Measurements from ENCODE around the gene R3HDM2.
"Not testable (repeated sequence)": the region's sequence is repeated elsewhere in the genome, so short reads cannot be mapped to it uniquely, and the experiment has no call there.

The R3HDM2 gene

DNA sequence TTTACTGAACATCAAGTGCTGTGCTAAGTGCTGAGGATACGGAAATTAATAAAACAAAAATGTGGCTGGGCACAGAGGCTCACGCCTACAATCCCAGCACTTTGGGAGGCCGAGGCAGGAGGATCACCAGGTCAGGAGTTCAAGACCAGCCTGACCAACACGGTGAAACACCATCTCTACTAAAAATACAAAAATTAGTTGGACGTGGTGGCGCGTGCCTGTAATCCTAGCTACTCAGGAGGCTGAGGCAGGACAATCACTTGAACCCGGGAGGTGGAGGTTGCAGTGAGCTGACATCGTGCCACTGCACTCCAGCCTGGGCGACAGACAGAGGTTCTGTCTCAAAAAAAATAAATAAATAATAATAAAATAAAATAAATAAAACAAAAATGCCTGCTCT lies 3.9 kb downstream of the R3HDM2 start:
- DNase-seq (ENCODE audit: low read depth), result not testable (repeated sequence)

DNA sequence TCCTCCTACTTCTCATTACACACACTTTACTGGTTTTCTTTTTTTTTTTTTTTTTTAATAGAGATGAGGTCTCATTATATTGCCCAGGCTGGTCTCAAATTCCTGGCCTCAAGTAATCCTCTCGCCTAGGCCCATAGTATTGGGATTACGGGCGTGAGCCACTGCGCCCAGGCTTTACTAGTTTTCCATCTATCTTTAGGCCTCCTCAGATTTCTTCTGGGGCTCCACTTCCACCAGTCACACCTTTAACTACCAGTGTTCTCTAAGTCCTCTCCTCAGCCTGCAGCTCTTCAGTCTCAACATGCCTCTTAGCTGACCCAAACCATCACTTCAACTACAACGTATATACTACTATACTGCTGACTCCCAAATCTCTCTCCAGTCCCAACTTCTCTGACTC lies 10.4 kb downstream of the R3HDM2 start:
- DNase-seq (ENCODE audit: low read depth), result no peak

- no peak for DNase-seq (ENCODE audit: low read depth)
Measured at GRCh38 chr12:57419495-57419894, 11.3 kb downstream of the R3HDM2 start.

DNA sequence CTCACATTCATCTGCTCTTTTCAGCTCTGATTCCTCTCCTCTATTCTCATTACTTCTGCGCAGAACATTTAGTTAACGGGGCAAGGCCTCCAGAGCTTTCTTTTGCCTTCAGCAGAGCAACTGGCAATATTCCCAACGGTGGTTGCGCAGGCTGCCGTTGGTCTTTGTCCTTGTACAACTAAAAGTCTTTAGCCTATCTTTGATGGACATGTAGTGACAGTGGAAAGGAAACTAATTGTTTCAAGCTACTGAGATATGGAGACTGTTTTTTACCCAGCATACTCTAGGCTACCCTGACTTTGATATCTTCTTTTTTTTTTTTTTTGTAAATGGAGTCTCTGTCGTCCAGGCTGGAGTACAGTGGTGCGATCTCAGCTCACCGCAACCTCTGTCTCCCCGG lies 12.6 kb downstream of the R3HDM2 start:
- DNase-seq (ENCODE audit: low read depth), result no peak

DNA sequence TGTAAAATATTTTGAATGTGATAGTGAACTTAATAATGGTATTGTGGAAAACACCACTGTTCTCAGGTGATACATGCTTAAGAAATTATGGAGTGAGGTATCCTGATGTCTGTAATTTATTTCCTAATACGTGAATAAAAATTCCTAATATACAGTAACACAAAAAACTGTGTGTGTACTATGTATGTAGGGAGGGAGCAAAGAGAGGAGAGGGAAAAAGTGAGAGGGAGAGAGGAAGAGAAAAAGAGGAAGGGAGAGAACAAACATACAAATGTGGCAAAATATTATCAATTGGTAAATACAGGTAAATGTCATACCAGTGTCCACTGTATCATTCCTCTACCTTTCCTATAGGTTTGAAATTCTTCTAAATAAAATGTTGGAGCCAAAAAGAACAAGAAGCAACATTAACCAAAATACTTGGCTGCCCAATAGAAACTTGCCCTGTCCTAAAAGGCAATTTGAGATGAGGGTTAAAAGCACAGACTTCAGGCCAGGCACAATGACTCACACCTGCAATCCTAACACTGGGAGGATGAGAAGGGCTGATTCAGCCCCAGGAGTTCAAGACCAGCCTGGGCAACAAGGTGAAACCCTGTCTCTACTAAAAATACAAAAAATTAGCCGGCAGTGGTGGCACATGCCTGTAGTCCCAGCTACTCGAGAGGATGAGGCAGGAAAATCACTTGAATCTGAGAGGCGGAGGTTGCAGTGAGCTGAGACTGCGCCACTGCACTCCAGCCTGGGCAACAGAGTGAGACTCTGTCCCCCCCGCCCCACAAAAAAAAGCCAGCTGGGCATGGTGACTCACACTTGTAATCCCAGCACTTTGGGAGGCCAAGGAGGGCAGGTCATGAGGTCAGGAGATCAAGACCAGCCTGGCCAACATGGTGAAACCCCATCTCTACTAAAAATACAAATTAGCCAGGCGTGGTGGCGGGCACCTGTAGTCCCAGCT lies 14.5 kb downstream of the R3HDM2 start:
- DNase-seq (ENCODE audit: low read depth), result peak; percentile 39

- DNase-seq (ENCODE audit: low read depth), result no peak
Measured at GRCh38 chr12:57415088-57415487, 15.8 kb downstream of the R3HDM2 start.

GRCh38 chr12:57414160-57414559 lies 16.7 kb downstream of the R3HDM2 start:
- DNase-seq (ENCODE audit: low read depth), result not testable (repeated sequence)

- DNase-seq (ENCODE audit: low read depth), result no peak
Measured at GRCh38 chr12:57410534-57410933, 20.3 kb downstream of the R3HDM2 start.

- DNase-seq (ENCODE audit: low read depth), result no peak
Measured at GRCh38 chr12:57404966-57405640, 25.7 kb downstream of the R3HDM2 start.

GRCh38 chr12:57402156-57402555 lies 28.7 kb downstream of the R3HDM2 start:
- DNase-seq (ENCODE audit: low read depth), result not testable (repeated sequence)

- no peak for DNase-seq (ENCODE audit: low read depth)
Measured at GRCh38 chr12:57401165-57401564, 29.7 kb downstream of the R3HDM2 start.

DNA sequence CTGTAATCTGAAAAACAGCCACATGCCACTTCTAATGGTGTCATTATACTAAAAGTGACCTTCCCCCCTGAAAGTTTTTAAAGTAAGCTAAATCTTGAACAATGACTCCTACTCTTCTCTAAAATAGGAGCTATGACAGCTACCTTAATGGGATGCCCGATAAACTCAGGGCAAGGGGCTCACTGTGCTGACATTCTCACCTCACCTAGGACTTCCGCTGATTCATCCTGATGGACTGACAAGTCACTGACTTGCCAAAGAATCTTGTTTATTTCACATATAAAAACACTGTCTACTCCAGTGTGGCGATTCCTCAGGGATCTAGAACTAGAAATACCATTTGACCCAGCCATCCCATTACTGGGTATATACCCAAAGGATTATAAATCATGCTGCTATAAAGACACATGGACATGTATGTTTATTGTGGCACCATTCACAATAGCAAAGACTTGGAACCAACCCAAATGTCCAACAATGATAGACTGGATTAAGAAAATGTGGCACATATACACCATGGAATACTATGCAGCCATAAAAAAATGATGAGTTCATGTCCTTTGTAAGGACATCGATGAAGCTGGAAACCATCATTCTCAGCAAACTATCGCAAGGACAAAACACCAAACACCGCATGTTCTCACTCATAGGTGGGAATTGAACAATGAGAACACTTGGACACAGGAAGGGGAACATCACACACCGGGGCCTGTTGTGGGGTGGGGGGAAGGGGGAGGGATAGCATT lies 31.0 kb downstream of the R3HDM2 start:
- peak; percentile 7 for DNase-seq (ENCODE audit: low read depth)

DNA sequence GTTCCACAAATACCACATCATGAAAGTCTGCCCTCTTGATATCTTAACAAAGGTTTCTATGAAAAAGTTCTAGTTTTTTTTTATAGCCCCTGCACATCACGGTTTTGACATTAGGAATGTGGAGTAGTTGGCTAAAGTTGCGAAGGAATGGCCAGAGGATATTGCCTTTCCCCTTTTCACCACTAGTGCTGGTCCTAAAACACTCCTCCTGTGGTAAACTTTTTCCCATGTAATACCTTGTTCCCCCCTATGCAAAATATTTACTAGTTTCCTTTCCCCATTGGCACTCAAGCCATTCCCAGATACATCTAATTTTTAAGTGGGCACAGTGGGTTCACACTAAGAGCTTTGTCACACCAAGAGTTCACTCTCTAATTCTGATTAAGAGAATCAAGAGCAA lies 33.4 kb downstream of the R3HDM2 start:
- no peak for DNase-seq (ENCODE audit: low read depth)

DNA sequence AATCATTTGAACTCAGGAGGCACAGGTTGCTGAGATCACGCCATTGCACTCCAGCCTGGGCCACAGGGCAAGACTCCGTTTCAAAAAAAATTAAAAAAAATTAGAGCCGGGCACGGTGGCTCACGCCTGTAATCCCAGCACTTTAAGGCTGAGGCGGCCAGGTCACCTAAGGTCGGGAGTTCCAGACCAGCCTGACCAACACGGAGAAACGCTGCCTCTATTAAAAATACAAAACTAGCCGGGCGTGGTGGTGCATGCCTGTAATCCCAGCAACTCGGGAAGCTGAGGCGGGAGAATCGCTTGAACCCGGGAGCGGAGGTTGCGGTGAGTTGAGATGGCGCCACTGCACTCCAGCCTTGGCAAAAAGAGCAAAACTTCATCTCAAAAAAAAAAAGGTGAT lies 35.7 kb downstream of the R3HDM2 start:
- DNase-seq (ENCODE audit: low read depth), result no peak

DNA sequence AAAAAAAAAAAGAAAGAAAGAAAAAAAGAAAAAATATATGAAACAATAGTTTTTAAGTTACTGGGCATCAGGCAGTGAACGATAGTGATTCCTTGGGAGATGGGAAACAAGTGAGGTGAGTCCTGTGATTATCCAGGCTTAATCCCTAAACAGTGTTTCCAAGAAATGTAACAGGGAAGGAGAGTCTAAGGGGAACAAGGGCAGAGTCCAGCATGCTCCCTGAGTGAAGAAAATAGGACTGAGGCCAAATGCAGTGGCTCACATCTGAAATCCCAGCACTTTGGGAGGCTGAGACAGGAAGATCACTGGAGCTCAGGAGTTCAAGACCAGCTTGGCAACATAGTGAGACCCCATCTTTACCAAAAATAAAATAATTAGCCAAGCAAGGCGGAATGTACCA lies 40.7 kb downstream of the R3HDM2 start:
- no peak for DNase-seq (ENCODE audit: low read depth)

- DNase-seq (ENCODE audit: low read depth), result peak; percentile 93
Measured at GRCh38 chr12:57389033-57389432, 41.8 kb downstream of the R3HDM2 start.

DNA sequence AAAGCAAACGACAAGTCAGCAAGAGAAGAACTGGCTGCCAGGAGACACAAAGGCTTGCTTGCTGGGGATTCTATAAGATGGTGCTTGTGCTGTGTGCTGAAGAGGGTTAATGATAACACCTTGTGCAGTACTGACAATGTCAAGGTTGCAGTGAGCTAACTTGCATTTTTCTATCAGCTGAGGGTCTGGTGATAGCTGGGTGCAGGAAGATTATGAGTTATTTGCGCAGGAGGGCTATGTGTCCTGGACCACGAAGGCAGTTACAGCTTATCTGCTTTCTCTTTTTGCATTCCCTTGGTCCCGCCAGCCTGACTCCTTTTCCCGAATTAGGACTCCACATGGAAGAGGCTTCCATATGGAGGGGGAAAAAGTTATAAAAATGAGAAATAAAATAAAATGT lies 42.4 kb downstream of the R3HDM2 start:
- DNase-seq (ENCODE audit: low read depth), result no peak

DNA sequence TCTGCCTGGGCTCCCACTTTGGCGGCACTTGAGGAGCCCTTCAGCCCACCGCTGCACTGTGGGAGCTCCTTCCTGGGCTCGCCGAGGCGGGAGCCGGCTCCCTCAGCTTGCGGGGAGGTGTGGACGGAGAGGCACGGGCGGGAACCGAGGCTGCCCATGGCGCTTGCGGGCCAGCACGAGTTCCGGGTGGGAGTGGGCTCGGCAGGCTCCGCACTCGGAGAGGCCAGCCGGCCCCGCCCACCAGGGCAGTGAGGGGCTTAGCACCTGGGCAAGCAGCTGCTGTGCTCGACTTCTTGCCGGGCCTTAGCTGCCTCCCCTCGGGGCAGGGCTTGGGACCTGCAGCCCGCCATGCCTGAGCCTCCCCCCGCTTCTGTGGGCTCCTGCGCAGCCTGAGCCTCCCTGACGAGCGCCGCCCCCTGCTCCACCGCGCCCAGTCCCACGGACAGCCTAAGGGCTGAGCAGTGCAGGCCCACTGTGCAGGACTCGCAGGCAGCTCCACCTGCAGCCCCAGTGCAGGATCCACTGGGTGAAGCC lies 44.6 kb downstream of the R3HDM2 start:
- DNase-seq (ENCODE audit: low read depth), result no peak

GRCh38 chr12:57385586-57385985 lies 45.3 kb downstream of the R3HDM2 start:
- no peak for DNase-seq (ENCODE audit: low read depth)

DNA sequence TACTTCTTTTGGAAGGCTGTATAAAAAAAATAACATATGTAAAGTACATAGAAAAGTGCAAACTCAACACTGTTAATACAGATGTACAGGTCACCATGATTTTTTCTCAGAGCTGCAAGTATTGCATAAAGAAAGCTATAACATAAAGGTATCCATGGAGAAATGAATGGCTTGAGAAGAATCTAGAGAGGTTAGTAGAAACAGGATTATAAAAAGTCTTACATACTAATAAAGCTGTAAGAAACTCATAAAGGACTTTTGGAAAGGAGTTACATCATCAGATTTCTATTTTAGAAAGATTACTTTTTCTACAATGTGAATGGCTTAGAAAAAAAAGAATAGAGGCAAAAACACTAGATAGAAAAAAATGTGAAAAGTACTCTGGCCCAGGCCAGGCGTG lies 46.4 kb downstream of the R3HDM2 start:
- no peak for DNase-seq (ENCODE audit: low read depth)

GRCh38 chr12:57381693-57382220 lies 49.1 kb downstream of the R3HDM2 start:
- peak; percentile 57 for DNase-seq (ENCODE audit: low read depth)

- no peak for DNase-seq (ENCODE audit: low read depth)
Measured at GRCh38 chr12:57380300-57380699, 50.5 kb downstream of the R3HDM2 start.
